Left renal pelvis (tissue), 4 donors: Measurements from ENCODE around the gene IP6K1. TPM values are rescaled to one million over a fixed set of nuclear protein-coding genes. Genes with fewer than 3 reads are reported as not detected.
"Not testable (repeated sequence)": the region's sequence is repeated elsewhere in the genome, so short reads cannot be mapped to it uniquely, and the experiment has no call there.

Source experiments
- DNase-seq, 4 donors: peaks; one replicate each; pipeline ENCODE4 v3.0.0-alpha.2; 2013; ENCODE audit warnings: low read depth in 4 of 4, low spot score in 3 of 4
- polyA plus RNA-seq, 4 donors: library from polyadenylated mRNA; unstranded; fragments of 120-200 nt; gene quantifications; one replicate each; pipeline ENCODE4 v1.2.1, GENCODE V29; 2013; ENCODE audit not compliant: insufficient read length in 4 of 4

The IP6K1 gene
- polyA plus RNA-seq, 4 donors, result 50.3 to 55.6 (median 51.6) TPM

DNA sequence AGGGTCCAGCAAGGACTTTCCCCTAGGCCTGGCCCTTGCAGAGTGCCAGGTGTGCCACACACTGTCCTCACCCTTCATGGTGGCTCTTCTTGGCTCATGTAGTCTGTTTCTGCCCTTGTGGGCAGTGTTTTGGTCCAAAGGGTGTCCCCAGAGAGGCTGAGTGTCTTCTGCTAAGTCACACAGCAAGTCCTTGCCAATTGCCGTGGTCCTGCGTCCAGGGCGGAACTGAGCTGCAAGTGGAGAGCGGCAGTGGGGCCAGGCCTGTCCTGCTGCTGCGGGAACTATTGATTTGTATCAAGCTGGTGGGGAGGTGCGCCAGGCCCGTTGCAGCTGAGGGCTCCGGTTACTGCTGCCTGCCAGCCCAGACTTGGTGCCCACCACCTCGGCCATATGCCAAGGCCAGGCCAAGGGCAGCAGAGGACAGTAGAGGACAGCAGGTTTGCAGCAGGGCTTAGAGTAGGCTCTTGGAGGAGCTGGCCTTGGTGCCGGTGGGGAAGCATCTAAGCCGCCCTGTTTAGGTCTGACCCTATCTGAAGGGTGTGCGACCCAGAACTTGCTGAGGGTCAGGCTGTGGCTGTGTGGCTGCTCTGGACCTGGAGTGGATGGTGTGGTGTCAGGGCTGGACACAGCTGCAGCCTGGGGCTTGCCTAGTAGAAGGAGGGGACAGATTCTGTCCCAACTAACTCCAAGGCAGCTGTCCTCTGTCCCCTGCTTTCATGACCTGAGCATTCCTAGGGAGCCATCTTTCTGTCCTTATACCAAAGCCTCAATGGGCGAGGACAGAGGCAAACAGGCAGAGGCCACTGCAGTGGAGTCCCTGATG is 71.4 kb downstream of the IP6K1 start:
- DNase-seq, result no peak

DNA sequence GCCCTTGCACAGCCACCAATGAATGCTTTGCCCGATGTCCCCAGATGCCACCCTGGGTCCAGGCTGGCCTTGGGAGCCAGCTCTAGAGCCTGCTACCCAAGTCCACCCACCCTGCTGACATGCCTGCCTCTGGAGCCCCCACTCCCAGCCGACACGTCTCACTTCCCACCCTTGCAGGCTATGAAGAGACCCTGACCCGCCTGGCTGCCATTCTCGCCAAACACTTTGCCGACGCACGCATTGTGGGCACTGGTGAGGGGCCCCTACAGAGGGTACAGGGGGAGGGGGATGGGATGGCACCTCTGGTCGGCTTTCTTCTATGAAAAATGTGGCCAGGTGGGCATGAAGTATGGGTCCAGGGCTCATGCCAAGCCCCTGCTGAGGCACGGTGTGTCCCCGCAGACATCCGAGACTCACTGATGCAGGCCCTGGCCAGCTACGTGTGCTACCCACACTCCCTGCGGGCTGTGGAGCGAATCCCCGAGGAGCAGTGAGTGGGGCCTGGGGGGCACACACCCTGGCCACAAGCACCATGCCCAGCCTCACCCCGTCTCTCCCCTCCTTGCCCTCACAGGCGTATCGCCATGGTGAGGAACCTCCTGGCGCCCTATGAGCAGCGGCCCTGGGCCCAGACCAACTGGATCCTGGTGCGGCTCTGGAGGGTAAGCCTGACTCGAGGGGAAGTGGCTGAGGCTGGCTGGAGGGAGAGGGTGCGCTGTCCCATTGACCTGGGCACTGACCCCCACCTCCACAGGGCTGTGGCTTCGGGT is 72.8 kb downstream of the IP6K1 start:
- DNase-seq, result no peak

DNA sequence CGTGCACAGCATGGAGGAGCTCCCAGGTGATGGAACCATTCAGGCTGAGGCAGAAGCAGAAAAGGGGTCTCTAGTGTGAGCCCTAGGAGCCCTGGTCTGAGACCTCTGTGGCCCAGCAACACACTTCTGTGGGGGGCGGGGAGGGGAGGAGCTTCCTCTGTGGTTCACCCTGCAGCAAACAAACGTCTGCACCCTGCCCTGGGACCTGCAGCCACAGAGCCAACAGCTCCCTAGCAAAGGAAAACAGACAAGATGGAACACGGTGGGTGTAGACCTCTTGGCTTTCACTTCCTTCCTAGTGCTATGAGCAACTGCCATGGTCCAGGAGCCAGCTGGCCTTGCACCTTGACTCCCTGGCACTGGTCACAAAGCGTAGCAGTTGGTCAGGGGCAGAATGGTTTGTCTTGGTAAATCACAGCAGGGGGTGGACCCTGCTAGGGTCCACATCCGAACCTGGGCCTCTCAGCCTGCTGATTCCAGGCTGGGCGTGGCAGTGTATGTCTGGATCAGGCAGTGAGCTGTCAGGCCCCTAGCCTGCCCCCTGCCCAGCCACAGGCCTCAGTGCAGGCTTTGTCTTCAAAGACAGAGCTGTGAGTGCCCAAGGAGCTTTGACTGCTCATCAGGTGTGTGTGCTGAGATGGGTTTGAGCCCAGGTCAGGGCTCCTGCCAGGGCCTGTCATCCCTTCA is 73.6 kb downstream of the IP6K1 start:
- DNase-seq, result no peak

DNA sequence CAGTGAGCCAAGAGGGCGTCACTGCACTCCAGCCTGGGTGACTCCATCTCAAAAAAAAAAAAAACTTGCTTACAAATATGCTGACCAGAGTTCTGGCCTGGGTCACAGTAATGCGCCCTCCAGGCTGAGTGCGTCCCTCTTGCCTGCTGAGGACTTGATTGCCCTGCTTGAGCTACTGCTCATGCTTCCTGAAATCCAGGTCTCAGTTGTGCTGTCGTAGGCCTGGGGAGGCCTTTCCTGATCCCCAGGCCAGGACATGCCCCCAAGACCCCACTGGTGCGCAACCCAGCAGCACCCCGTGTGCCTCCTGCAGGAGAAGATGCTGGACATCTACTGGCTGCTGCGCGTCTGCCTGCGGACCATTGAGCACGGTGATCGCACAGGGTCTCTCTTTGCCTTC is 74.2 kb downstream of the IP6K1 start:
- no peak for DNase-seq

DNA sequence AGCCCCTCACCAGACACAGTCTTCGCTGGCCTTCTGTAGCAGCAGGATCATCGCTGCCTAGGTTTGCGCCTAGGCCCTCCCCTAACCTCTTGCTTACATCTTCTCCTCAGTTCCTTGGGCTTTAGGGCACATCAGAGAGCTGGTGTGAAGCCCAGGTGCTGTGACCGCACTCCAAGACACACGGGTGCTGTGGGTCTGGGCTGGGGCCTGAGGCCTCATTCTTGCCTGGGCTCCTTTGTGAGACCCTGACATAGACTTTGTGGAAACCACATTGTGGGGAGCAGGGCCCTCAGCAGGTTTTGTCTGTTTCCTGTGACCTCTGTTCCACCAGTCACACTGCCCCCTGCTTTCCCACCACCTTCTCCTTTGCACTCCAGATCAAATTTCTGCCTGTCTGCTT is 74.9 kb downstream of the IP6K1 start:
- DNase-seq, result no peak

DNA sequence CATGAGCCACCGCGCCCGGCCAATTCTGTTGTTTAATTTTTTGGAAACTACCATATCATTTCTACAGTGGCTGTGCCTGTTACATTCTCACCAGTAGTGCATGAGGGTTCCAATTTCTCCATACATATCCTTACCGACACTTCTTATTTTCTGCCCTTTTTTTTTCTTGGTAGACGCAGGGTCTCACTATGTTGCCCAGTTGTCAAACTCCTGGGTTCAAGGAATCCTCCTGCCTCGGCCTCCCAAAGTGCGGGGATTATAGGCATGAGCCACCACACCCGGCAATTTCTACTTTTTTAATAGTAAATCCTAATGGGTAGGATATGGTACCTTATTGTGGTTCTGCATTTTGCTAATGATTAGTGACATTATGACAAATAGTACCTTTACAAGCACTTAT is 76.5 kb downstream of the IP6K1 start:
- no peak for DNase-seq

DNA sequence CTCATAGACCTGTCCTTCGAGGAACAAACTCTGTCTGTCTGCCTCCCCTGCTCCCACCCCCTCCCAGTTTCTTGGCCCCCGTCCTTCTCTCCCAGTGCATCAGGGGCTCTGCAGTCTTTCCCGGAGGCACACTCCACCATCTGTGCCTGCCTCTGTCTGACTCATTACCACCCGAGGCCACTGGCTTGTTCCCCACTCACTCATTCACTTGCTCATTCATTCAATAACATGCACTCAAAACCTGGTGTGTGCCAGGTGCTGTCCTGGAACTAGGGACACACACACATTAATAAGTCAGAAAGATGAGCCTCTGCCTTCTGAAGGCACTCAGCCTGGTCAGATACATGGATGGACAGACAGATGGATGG is 79.2 kb downstream of the IP6K1 start:
- no peak for DNase-seq

DNA sequence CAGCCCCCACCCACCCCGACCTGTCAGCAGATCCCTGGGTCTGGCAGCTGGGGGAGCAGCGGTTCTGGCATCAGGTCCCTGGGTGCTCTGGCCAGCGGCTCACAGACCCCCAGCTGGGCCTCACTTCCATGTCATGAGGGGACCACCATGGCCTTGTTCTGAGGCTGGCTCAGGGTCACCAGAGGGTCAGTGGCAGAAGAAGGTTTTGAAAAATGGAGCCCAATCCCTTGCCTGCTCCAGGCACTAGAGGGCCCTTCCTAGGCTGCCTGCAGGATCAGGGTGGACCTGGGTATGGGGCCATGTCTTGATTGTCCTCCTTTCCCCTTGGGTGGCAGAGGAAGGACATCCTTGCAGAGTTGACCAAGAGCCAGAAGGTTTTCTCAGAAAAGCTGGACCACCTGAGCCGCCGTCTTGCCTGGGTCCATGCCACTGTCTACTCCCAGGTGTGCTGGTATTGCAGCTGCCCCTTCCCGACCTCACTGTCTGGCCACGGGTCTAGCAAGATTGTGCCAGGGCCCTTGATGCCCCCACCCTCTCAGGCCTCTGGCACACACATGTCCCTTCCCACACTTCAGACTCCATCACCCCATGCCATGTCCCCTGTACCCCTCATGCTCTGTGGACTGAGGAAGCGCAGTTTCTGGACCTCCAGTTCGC is 79.8 kb downstream of the IP6K1 start:
- no peak for DNase-seq

DNA sequence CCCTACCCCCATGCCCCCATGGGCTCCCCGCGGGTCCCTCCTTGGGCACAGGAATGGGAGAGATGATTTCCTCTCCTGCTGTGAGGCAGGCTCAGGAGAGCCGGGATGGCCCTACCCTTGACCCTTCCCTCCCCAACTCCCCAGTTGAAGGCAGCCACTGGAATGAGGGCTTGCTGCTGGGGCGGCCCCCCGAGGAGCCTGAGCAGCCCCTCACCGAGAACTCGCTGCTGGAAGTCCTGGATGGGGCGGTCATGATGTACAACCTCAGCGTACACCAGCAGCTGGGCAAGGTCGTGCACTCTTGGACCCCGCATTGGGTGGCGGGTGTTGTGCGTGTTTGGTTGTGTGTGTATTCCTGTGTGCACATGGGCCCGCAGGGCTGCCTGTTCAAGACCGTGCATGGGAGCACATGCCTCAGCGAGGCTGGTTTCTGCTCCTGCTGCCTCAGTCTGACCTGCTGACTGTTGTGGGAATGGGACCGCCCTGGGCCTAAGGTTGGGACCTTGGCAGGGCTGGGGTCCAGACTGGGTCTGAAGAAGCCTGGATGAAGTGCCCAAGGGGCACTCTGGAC is 80.9 kb downstream of the IP6K1 start:
- no peak for DNase-seq

DNA sequence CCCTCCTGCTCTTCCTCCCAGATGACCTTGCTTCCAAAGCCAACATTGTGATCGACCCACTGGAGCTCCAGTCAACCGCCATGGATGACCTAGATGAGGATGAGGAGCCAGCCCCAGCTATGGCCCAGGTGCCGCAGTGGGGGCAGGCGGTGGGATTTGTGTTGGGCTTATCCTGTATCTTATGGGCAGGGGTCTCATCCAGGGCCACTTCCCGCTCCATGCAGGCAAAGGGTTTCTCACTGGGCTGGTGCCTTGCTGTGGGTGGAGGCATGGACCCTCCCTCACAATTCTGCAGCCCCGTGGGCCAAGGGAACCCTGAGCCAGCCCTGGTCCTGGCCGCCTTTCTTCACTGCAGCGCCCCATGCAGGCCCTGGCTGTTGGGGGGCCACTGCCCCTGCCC is 81.7 kb downstream of the IP6K1 start:
- no peak for DNase-seq

DNA sequence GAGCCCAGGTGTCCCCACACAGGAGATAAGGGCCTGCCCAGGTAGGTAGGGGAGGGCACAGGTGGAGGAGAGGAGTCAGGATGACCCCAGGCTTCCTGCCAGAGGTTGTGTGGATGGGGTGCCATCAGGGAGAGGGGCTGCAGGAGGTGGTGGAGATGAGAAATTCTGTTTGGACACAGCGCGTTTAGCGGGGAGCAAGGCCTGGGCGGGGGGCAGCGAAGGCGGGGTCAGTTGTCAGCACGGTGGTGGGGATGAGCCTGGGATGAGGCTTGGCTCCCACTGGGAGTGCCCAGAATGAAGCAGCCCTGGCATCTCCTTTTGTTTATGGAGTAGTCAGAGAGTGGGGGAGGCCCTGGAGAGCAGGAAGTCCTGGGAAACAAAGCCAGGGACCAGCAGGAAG is 82.4 kb downstream of the IP6K1 start:
- no peak for DNase-seq

DNA sequence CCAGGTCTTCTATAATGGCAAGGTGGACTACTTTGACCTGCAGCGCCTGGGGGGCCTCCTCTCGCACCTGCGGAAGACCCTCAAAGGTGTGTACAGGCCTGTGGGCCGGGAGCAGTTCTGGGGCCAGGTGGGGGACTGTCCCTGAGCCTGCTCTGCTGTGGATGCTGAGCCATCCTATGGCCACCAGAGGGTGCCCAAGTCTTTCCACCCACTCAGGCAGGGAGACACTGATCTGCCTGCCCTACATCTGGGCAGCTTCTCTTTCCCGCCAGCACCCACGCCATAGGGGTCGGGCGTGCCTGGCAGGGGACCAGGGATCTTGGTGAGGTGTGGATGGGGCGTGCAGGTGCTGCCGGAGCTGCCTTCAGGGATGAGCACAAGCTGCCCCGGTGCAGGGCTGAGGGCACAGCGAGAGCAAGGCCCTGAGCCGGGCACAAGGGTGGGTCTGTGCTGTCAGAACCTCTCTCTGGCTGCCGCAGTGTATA is 82.9 kb downstream of the IP6K1 start:
- no peak for DNase-seq

DNA sequence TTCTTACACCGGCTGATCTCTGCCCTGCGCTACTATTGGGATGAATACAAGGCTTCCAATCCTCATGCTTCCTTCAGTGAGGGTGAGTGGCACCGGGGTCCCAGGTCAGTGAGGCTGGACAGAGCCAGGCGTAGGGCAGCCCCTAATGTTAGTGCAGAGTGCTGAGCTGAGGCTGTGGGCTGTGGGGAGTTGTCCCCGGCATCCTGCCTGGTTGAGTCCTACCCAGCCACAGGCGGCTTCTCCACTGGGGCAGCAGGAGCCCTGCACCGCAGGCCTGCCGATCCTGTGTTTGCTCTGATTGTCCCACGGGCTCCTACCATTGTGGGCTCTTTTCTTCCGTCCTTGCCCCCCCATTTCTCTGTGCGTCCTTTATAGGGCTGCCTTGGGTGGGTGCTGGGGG is 83.7 kb downstream of the IP6K1 start:
- no peak for DNase-seq

DNA sequence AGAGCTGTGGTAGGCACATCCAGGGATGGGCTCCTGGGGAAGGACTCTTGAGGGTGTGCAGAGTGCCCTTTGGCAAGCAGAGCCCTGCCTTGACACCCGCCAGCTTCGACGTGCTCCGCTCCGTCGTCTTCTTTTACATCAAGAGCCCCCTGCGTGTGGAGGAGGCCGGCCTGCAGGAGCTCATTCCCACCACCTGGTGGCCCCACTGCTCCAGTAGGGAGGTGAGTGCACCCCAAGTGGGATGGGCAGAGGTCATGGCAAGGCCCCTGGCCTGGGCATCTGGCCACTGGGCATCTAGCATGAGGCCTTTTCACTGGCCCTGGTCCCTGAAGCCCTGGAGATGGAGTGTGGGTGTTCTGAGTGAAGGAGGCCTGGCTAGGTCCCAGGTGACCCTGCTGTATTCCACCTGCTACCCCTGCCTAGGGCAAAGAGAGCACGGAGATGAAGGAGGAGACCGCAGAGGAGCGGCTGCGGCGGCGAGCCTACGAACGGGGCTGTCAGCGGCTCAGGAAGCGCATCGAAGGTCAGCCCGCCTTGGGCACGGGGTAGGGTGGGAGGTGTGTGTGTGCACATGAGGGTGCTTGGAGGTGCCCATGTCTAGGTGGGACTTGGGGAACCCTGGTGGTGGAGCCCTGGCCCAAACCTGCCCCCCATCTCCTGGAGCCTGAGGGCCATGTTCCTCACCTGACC is 84.8 kb downstream of the IP6K1 start:
- DNase-seq, result no peak

DNA sequence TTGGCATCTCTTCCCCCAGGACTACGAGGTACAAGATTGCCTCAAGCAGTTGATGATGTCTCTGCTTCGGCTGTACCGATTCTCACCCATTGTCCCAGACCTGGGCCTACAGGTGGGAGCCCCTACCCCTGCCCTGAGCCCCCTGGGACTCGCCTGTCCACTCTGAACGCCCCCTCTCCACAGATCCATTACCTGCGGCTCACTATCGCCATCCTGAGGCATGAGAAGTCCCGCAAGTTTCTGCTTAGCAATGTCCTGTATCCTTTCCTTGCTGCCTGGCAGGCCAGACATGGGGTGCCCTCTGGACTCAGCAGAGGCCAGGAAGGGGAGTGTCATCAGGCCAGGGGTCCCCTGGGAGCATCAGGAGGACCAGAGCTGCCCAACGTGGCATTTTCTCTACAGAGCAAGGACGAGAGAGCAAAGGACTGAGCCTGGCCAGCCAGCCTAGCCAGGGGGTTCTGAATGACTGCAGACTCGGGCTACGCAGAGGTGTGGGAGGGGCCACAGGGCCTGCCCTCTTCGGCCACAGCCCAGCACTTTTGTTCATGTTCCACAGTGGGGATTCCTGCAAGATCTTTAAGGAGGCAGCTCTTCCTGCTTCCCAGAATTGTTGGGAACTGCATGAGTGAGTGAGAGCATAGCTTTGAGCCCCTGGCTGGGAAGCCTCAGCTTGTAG is 85.8 kb downstream of the IP6K1 start:
- DNase-seq, result no peak

DNA sequence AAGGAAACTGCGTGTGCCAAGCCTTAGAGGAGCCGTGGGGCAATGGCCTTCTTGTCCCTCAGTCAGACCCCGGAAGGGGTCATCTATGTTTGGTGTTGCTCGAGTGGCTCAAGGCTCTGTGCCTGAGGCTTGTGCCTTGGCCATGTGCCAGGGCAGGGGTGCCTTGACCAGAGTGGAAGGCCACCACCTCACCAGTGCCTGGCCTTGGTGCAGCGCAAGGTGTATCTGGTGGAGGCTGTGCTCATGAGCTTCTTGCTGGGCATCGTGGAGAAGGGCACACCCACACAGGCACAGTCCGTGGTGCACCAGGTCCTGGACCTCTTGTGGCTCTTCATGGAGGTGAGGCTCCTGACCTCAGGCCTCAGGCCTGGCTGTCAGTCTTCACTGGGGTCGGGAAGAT is 86.3 kb downstream of the IP6K1 start:
- DNase-seq, result no peak

DNA sequence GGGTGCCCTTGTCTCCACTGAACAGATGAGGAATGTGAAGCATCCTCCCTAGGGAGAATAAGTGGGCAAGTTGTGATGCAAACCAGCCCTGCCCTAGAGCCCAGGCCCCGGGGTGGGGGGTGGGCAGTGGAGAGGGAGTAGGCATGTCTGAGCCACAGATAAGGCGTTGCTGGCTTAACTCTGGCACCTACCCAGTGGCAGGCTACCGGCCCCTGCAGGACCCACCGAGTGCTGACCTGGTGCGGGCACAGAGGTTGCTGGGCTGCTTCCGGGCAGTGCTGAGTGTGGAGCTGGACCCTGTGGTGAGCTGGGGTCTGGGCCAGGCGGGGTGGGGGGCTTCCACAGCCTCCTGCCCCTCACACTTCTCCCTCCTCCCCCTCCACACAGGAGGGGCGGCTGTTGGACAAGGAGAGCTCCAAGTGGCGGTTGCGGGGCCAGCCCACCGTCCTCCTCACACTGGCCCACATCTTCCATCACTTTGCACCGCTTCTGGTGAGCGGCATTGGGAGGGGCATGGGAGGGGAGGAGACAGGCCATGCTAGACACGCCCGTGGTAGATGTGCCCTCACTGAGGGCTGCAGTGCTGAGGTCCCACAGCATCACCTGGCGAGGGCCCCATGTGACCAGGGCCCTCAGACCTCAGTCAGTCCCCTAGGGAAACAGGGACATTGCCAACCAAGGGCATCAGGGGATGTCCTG is 86.9 kb downstream of the IP6K1 start:
- DNase-seq, result no peak

DNA sequence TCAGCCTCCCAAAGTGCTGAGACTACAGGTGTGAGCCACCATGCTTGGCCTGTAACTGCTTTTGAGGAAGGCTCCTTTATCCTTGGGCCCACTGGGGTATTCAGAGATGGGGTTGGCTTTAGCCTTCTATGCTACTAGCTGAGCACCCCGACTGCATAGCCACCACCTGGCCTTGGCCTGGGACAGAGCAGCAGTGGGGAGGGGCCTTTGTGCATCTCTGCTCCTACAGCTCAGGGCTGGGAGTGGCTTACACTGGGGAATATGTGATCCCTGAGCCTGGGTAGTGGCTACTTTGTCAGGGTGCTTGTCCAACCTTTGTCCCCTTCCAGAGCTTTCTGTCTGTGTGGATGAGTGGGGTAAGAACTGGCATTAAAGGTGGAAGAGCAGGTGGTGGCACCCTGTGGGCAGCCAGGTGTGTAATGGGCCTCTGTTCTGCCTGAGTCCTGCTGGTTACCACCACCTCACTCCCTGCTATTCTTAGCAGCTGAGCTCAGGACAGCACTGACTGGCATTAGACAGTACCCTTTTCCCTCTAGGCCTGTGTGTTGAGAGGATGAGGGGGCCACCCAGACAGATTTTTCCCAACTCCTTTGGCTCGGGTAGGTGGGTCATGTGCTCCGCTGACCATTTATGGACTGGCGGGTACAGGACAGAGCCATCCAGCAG is 90.9 kb downstream of the IP6K1 start:
- DNase-seq, result not testable (repeated sequence)
